K562 (cell line): ENCODE measurements around the gene ART4. TPM values are rescaled to one million over a fixed set of nuclear protein-coding genes. Genes with fewer than 3 reads are reported as not detected.

Experiments used
- CBX1 ChIP-seq: sonication (generic); IDR thresholded peaks from 2 replicates; pipeline ENCODE4 v1.6.1; 2016; ENCODE audit warnings: antibody characterized with exemption, low read depth, mild to moderate bottlenecking
- CBX3 ChIP-seq, 2 experiments: IDR thresholded peaks; 1 replicate in 1 of 2; 2 replicates in 1 of 2; pipeline ENCODE4 v1.6.1; 2012; ENCODE audit warnings: inconsistent platforms in 2 of 2, low read length in 2 of 2, borderline replicate concordance in 1 of 2, control low read depth in 1 of 2
- CTCF ChIP-seq, 3 experiments: IDR thresholded peaks in 2 of 3; conservative IDR thresholded peaks in 1 of 3; 2 replicates each; pipeline ENCODE4 v1.5.1; 2011 to 2012; ENCODE audit warnings: low read length in 3 of 3, mild to moderate bottlenecking in 3 of 3, control low read depth in 2 of 3, improper control_type of control experiment in 1 of 3, inconsistent platforms in 1 of 3, low read depth in 1 of 3, mixed read lengths in 1 of 3, moderate library complexity in 1 of 3; ENCODE audit not compliant: insufficient read depth in 2 of 3
- DEAF1 ChIP-seq: fragments of 450-650 bp; formaldehyde crosslinking; IDR thresholded peaks from 2 replicates; pipeline ENCODE4 v1.4.0; 2020; ENCODE audit warnings: mild to moderate bottlenecking, moderate library complexity
- ELF4 ChIP-seq: fragments of 450-650 bp; formaldehyde crosslinking; IDR thresholded peaks from 2 replicates; pipeline ENCODE4 v1.4.0; 2022; ENCODE audit warnings: missing genetic modification characterization
- ELK1 ChIP-seq: sonication (generic); formaldehyde crosslinking; IDR thresholded peaks from 2 replicates; pipeline ENCODE4 v1.8.1; 2022; ENCODE audit warnings: missing genetic modification reagents
- MYBL2 ChIP-seq, 2 experiments: fragments of 450-650 bp in 1 of 2; sonication (generic) in 1 of 2; formaldehyde crosslinking in 1 of 2; IDR thresholded peaks; 2 replicates each; pipeline versions ENCODE4 v1.6.1 to v1.8.1; 2017 to 2022; ENCODE audit warnings: borderline replicate concordance in 1 of 2, inconsistent platforms in 1 of 2, low read depth in 1 of 2, mild to moderate bottlenecking in 1 of 2, missing genetic modification reagents in 1 of 2, moderate library complexity in 1 of 2
- RAD21 ChIP-seq, 2 experiments: fragments of 250-450 bp in 1 of 2; fragments of 450-650 bp in 1 of 2; sonication (Bioruptor Pico) in 1 of 2; formaldehyde crosslinking in 1 of 2; IDR thresholded peaks in 1 of 2; conservative IDR thresholded peaks in 1 of 2; 2 replicates each; pipeline versions ENCODE4 v1.4.0 to v1.8.0; 2020 to 2022; ENCODE audit warnings: mild to moderate bottlenecking in 2 of 2, moderate library complexity in 1 of 2
- SETDB1 ChIP-seq: IDR thresholded peaks from one replicate; pipeline ENCODE4 v1.6.1; 2012; ENCODE audit warnings: low read length, control low read depth, inconsistent platforms
- SMC3 ChIP-seq: conservative IDR thresholded peaks from 2 replicates; pipeline ENCODE4 v1.6.1; 2011; ENCODE audit warnings: low read depth, low read length, improper control_type of control experiment; ENCODE audit not compliant: insufficient read depth
- TSC22D4 ChIP-seq: fragments of 450-650 bp; IDR thresholded peaks from 2 replicates; pipeline ENCODE4 v1.6.1; 2016; ENCODE audit warnings: missing genetic modification characterization, missing biosample characterization, control low read depth
- ZBTB11 ChIP-seq, 3 experiments: fragments of 200-800 bp in 1 of 3; fragments of 250-450 bp in 1 of 3; fragments of 450-650 bp in 1 of 3; sonication (Bioruptor Pico) in 1 of 3; sonication (Bioruptor generic) in 1 of 3; formaldehyde crosslinking in 1 of 3; IDR thresholded peaks; 2 replicates each; pipeline versions ENCODE4 v1.6.1 to v1.8.0; 2016 to 2022; ENCODE audit warnings: mild to moderate bottlenecking in 2 of 3, missing genetic modification characterization in 2 of 3, missing compliant biosample characterization in 1 of 3, moderate library complexity in 1 of 3
- ZKSCAN3 ChIP-seq: fragments of 250-450 bp; sonication (Bioruptor Pico); IDR thresholded peaks from 2 replicates; pipeline ENCODE4 v1.4.0; 2020
- ZNF140 ChIP-seq: fragments of 250-450 bp; sonication (Bioruptor Pico); IDR thresholded peaks from 2 replicates; pipeline ENCODE4 v1.8.0; 2021; ENCODE audit warnings: moderate library complexity, mild to moderate bottlenecking, inconsistent platforms
- ZNF253 ChIP-seq: fragments of 250-450 bp; sonication (Bioruptor Pico); conservative IDR thresholded peaks from 2 replicates; pipeline ENCODE4 v1.6.1; 2021; ENCODE audit warnings: mild to moderate bottlenecking
- ZNF717 ChIP-seq: fragments of 250-450 bp; sonication (Bioruptor Pico); IDR thresholded peaks from 2 replicates; pipeline ENCODE4 v1.5.0; 2021
- polyA plus RNA-seq, 8 experiments: library from polyadenylated mRNA; depleted of rRNA in 4 of 8; stranded (reverse) in 5 of 8; unstranded in 3 of 8; fragments of >200 nt; fragmentation: Nextera tagmentation in 2 of 8; fragmentation: Illumina TruSeq in 1 of 8; extraction: Ambion mirVana in 2 of 8; extraction: Trizol in 1 of 8; gene quantifications; 2 replicates each; pipeline versions ENCODE4 v1.2.1 to v1.2.3, GENCODE V29; 2011 to 2014; ENCODE audit warnings: inconsistent platforms in 1 of 8, missing spikeins in 1 of 8
- total RNA-seq, 7 experiments: library from RNA; depleted of rRNA in 6 of 7; stranded (reverse); fragments of >200 nt in 6 of 7; fragmentation: Illumina TruSeq in 2 of 7; extraction: Trizol in 2 of 7; gene quantifications; 2 replicates each; pipeline versions ENCODE4 v1.2.1 to v1.2.3, GENCODE V29; 2011 to 2021; ENCODE audit warnings: low replicate concordance in 1 of 7

ART4 gene
- total and polyA plus RNA-seq, 9 of the 15 experiments (the other 6 are each of a cell fraction or from before 2014, with no cell fraction given), result 0.07 TPM; not detected in 8

GRCh38 chr12:14810953-14811483 lies 32.3 kb downstream of the ART4 start (continued):
- TF ChIP-seq ZBTB11 (CRISPR knock-in tag; IDR thresholded peaks at IDR 0.05) (no peak), CBX1 (no peak), TSC22D4 (no peak), RAD21 (CRISPR knock-in tag; conservative IDR thresholded peaks at IDR 0.05 in 1 of 2, IDR thresholded peaks at IDR 0.05 in 1 of 2) (peak; percentile 71 to 75), CTCF (IDR thresholded peaks at IDR 0.05 in 2 of 3, conservative IDR thresholded peaks at IDR 0.05 in 1 of 3; ENCODE audit: insufficient read depth in 2 of 3, low read depth in 1 of 3, low read length in 3 of 3) (peak; percentile 40 to 56 (median 50)), DEAF1 (CRISPR knock-in tag) (peak; percentile 41; the same call in 1 of the 2 replicates), SMC3 (0 out of 2 replicates have a peak, but pooled peaks have one; percentile 39), ZNF253 (CRISPR knock-in tag) (no peak), CBX3 (IDR thresholded peaks at IDR 0.05; ENCODE audit: borderline replicate concordance in 1 of 2, low read length in 2 of 2) (no peak), ZNF140 (CRISPR knock-in tag) (no peak), ELK1 (no peak), ZNF717 (CRISPR knock-in tag) (no peak), SETDB1 (no peak), ZKSCAN3 (no peak), MYBL2 (IDR thresholded peaks at IDR 0.05; ENCODE audit: low read depth) (no peak), MYBL2 (CRISPR knock-in tag; IDR thresholded peaks at IDR 0.05; ENCODE audit: borderline replicate concordance) (no peak), ELF4 (CRISPR knock-in tag) (no peak)
- TF ChIP-seq, all 486 proteins: peak for 5
